AML-193 (cell line): ENCODE data around the gene CBR1.

Experiments
- DNase-seq, 2 experiments: peaks; one replicate each; lab custom pipeline; 2025; lab: John Stamatoyannopoulos, UW

The CBR1 gene

GRCh38 chr21:36115138-36115730, 45.4 kb downstream of the CBR1 start:
- no peak for DNase-seq

- DNase-seq: no peak
These were observed 47.5 kb downstream of the CBR1 start for GRCh38 chr21:36117286-36117741.

- DNase-seq: no peak
These were observed 50.6 kb downstream of the CBR1 start for GRCh38 chr21:36120304-36120888.
